Natural killer cell (primary cell): ENCODE data around the gene WFIKKN2. TPM values are rescaled to one million over a fixed set of nuclear protein-coding genes. Genes with fewer than 3 reads are reported as not detected.

Experiments used
- ATAC-seq, 3 donors: fragments of 150-1000 bp in 2 of 3; fragments of 200-7000 bp in 1 of 3; cut with Tn5 transposase; 1 replicate in 1 of 3; 2 replicates in 2 of 3; pipeline ENCODE4 v1.10.0; 2021; ENCODE audit warnings: mild to moderate bottlenecking in 2 of 3, moderate library complexity in 2 of 3
- DNase-seq, 2 donors: peaks; one replicate each; pipeline versions ENCODE4 v3.0.0 to v3.0.0-alpha.2; 2013 to 2021; ENCODE audit warnings: mixed read lengths in 1 of 2
- H3K27ac ChIP-seq: one replicate; pipeline ENCODE4 v1.5.1; 2013; ENCODE audit warnings: mild to moderate bottlenecking, low read length
- H3K27me3 ChIP-seq: one replicate; pipeline ENCODE4 v1.6.1; 2013; ENCODE audit warnings: low read length; ENCODE audit not compliant: control insufficient read depth, insufficient read depth
- H3K36me3 ChIP-seq: one replicate; pipeline ENCODE4 v1.6.1; 2013; ENCODE audit warnings: low read length; ENCODE audit not compliant: control insufficient read depth, insufficient read depth
- H3K4me1 ChIP-seq: one replicate; pipeline ENCODE4 v1.6.1; 2013; ENCODE audit warnings: low read length; ENCODE audit not compliant: control insufficient read depth, insufficient read depth
- H3K4me3 ChIP-seq: one replicate; pipeline ENCODE4 v1.5.1; 2013; ENCODE audit warnings: low read length
- H3K9me3 ChIP-seq: one replicate; pipeline ENCODE4 v1.6.1; 2013; ENCODE audit warnings: low read length; ENCODE audit not compliant: control insufficient read depth, insufficient read depth
- H3K27ac Mint-ChIP-seq, 2 donors: one replicate each; pipeline ENCODE4 v1.8.0; 2022; ENCODE audit warnings: mild to moderate bottlenecking in 2 of 2, mixed read lengths in 2 of 2, moderate library complexity in 1 of 2
- H3K27me3 Mint-ChIP-seq, 2 donors: one replicate each; pipeline ENCODE4 v1.8.0; 2022; ENCODE audit warnings: low read depth in 2 of 2, mixed read lengths in 2 of 2
- H3K36me3 Mint-ChIP-seq: one replicate; pipeline ENCODE4 v1.8.0; 2022; ENCODE audit warnings: mixed read lengths
- H3K4me1 Mint-ChIP-seq, 2 donors: one replicate each; pipeline ENCODE4 v1.8.0; 2022; ENCODE audit warnings: mixed read lengths in 2 of 2
- H3K4me3 Mint-ChIP-seq: one replicate; pipeline ENCODE4 v1.8.0; 2022; ENCODE audit warnings: mild to moderate bottlenecking, moderate library complexity, mixed read lengths
- H3K9me3 Mint-ChIP-seq, 2 donors: one replicate each; pipeline ENCODE4 v1.8.0; 2022; ENCODE audit warnings: mixed read lengths in 2 of 2
- CTCF ChIP-seq: fragments of 200-600 bp; IDR thresholded peaks from one replicate; pipeline ENCODE4 v1.8.0; 2022; ENCODE audit warnings: antibody characterized with exemption
- WGBS: methylation state at CpG from one replicate; pipeline ENCODE4 v1.1.7; 2013; ENCODE audit warnings: missing lambda C conversion rate; ENCODE audit not compliant: insufficient coverage; 5-methylcytosine and 5-hydroxymethylcytosine counted together
- intact Hi-C: fragments of 100-400 bp; cut with micrococcal nuclease; formaldehyde crosslinking; loops from one replicate; pipeline ENCODE4 v1.14.2; 2022
- total RNA-seq, 4 donors: library from RNA; stranded (reverse); fragments of 120-200 nt in 1 of 4; gene quantifications; one replicate each; pipeline versions ENCODE4 v1.2.3 to v1.2.4, GENCODE V29; 2013 to 2022

The WFIKKN2 gene
- total RNA-seq, 3 donors from 2014 or later (not counting 1 experiment from before 2014, with no cell fraction given), result not detected

GRCh38 chr17:50879086-50879485 lies 43.7 kb downstream of the WFIKKN2 start:
- 94% methylated on average over 5 of the region's 5 CpGs for WGBS
- no peak overlapping the region for H3K4me3 Mint-ChIP-seq
- no peak for DNase-seq

GRCh38 chr17:50881182-50881581 lies 45.8 kb downstream of the WFIKKN2 start:
- ATAC-seq (no peak), DNase-seq (no peak)
- Mint-ChIP-seq H3K27ac (no peak overlapping the region), H3K4me1 (peaks cover 6 to 11% of the 10 kb centered on the region in 2 donors), H3K27me3 (peaks cover 5 to 32% of the 10 kb centered on the region in 2 donors), H3K36me3 (no peaks in the 10 kb centered on the region), H3K9me3 (no peaks in the 10 kb centered on the region), H3K4me3 (no peak overlapping the region)
- no peak overlapping the region for H3K27ac ChIP-seq
- H3K4me1 ChIP-seq, result peaks cover 8% of the 10 kb centered on the region
- no CpG with 5 or more reads among the region's 2 CpGs for WGBS
- no peak overlapping the region for H3K4me3 ChIP-seq
- no peak for TF ChIP-seq CTCF
- intact Hi-C loops, result no loop called here
- H3K9me3 ChIP-seq, result peaks cover 6% of the 10 kb centered on the region
- no peaks in the 10 kb centered on the region for H3K36me3 ChIP-seq
- H3K27me3 ChIP-seq, result no peaks in the 10 kb centered on the region

More at GRCh38 chr17:50879086-50879485, 43.7 kb downstream of the WFIKKN2 start:
- H3K4me1 Mint-ChIP-seq, result peaks cover 3 to 8% of the 10 kb centered on the region in 2 donors
- Histone ChIP-seq H3K36me3 (no peaks in the 10 kb centered on the region), H3K9me3 (peaks cover 6% of the 10 kb centered on the region), H3K27ac (no peak overlapping the region), H3K4me3 (no peak overlapping the region), H3K27me3 (peaks cover 6% of the 10 kb centered on the region), H3K4me1 (peaks cover under 1% of the 10 kb centered on the region)
- TF ChIP-seq CTCF, result no peak
- ATAC-seq, result no peak
- H3K36me3 Mint-ChIP-seq, result no peaks in the 10 kb centered on the region
- no peak overlapping the region for H3K27ac Mint-ChIP-seq
- H3K9me3 Mint-ChIP-seq, result no peaks in the 10 kb centered on the region
- peaks cover 19 to 49% of the 10 kb centered on the region in 2 donors for H3K27me3 Mint-ChIP-seq
- intact Hi-C loops, result no loop called here

GRCh38 chr17:50882851-50883250 lies 47.5 kb downstream of the WFIKKN2 start:
- no peaks in the 10 kb centered on the region for H3K9me3 Mint-ChIP-seq
- Histone ChIP-seq H3K27ac (no peak overlapping the region), H3K36me3 (no peaks in the 10 kb centered on the region), H3K9me3 (peaks cover 6% of the 10 kb centered on the region), H3K27me3 (no peaks in the 10 kb centered on the region), H3K4me3 (no peak overlapping the region), H3K4me1 (peaks cover 17% of the 10 kb centered on the region)
- H3K4me3 Mint-ChIP-seq, result no peak overlapping the region
- intact Hi-C loops, result no loop called here
- ATAC-seq, result no peak
- no peaks in the 10 kb centered on the region for H3K36me3 Mint-ChIP-seq
- TF ChIP-seq CTCF, result no peak
- H3K27ac Mint-ChIP-seq, result no peak overlapping the region
- DNase-seq, result no peak
- H3K4me1 Mint-ChIP-seq, result peaks cover 13 to 25% of the 10 kb centered on the region in 2 donors
- WGBS, result 93% methylated on average over 7 of the region's 7 CpGs
- H3K27me3 Mint-ChIP-seq, result peaks cover 4 to 22% of the 10 kb centered on the region in 2 donors

- no peak for TF ChIP-seq CTCF
- DNase-seq, result peak in 1 of 2 donors; percentile 3
These were observed 48.6 kb downstream of the WFIKKN2 start for GRCh38 chr17:50883850-50884438.

More at GRCh38 chr17:50883850-50884438, 48.6 kb downstream of the WFIKKN2 start:
- no peaks in the 10 kb centered on the region for H3K27me3 ChIP-seq
- no peaks in the 10 kb centered on the region for H3K36me3 Mint-ChIP-seq
- no peaks in the 10 kb centered on the region for H3K36me3 ChIP-seq
- peaks cover 6 to 11% of the 10 kb centered on the region in 2 donors for H3K27me3 Mint-ChIP-seq
- no peak overlapping the region for H3K27ac ChIP-seq
- peak in 1 of 3 donors; percentile 29 for ATAC-seq
- no peak overlapping the region for H3K27ac Mint-ChIP-seq
- intact Hi-C loops, result no loop called here
- H3K4me3 Mint-ChIP-seq, result no peak overlapping the region
- H3K4me1 Mint-ChIP-seq, result peaks cover 13 to 29% of the 10 kb centered on the region in 2 donors
- H3K4me3 ChIP-seq, result no peak overlapping the region
- WGBS, result 76% methylated on average over 5 of the region's 5 CpGs
- peaks cover 20% of the 10 kb centered on the region for H3K4me1 ChIP-seq
- no peaks in the 10 kb centered on the region for H3K9me3 Mint-ChIP-seq
- peaks cover 6% of the 10 kb centered on the region for H3K9me3 ChIP-seq
